HepG2 (cell line): ENCODE results near the gene CD79A. TPM values are rescaled to one million over a fixed set of nuclear protein-coding genes. Genes with fewer than 3 reads are reported as not detected.
A peak's percentile ranks its signal among the peaks of the same experiment; 100 is the strongest.

Source experiments
- ADNP ChIP-seq: sonication (generic); formaldehyde crosslinking; IDR thresholded peaks from 2 replicates; pipeline ENCODE4 v1.4.0; 2020; ENCODE audit warnings: missing genetic modification reagents
- AFF4 ChIP-seq: sonication (generic); formaldehyde crosslinking; IDR thresholded peaks from 2 replicates; pipeline ENCODE4 v1.4.0; 2020; ENCODE audit warnings: missing genetic modification reagents
- AGO1 ChIP-seq: fragments of 200-400 bp; formaldehyde crosslinking; IDR thresholded peaks from 2 replicates; pipeline ENCODE4 v1.6.1; 2017; ENCODE audit warnings: mild to moderate bottlenecking, low read depth, low read length, moderate library complexity; ENCODE audit not compliant: poor library complexity, severe bottlenecking
- BRD4 ChIP-seq: sonication (generic); formaldehyde crosslinking; IDR thresholded peaks from 2 replicates; pipeline ENCODE4 v1.4.0; 2020; ENCODE audit warnings: missing genetic modification reagents
- DBP ChIP-seq: sonication (generic); formaldehyde crosslinking; IDR thresholded peaks from 2 replicates; pipeline ENCODE4 v1.4.0; 2020; ENCODE audit warnings: missing genetic modification reagents; ENCODE audit errors: not compliant biosample characterization
- GLMP ChIP-seq: sonication (generic); formaldehyde crosslinking; IDR thresholded peaks from 2 replicates; pipeline ENCODE4 v1.9.0; 2021; ENCODE audit warnings: missing genetic modification reagents, mild to moderate bottlenecking, borderline replicate concordance
- HIVEP1 ChIP-seq: sonication (generic); formaldehyde crosslinking; IDR thresholded peaks from 2 replicates; pipeline ENCODE4 v1.4.0; 2020; ENCODE audit warnings: mild to moderate bottlenecking, missing genetic modification reagents
- HOXA7 ChIP-seq: sonication (generic); formaldehyde crosslinking; IDR thresholded peaks from 2 replicates; pipeline ENCODE4 v1.8.1; 2022; ENCODE audit warnings: mild to moderate bottlenecking, missing genetic modification reagents, moderate library complexity
- ISX ChIP-seq: sonication (generic); formaldehyde crosslinking; conservative IDR thresholded peaks from 2 replicates; pipeline ENCODE4 v1.5.0; 2020; ENCODE audit warnings: missing genetic modification reagents
- KLF9 ChIP-seq: IDR thresholded peaks from 2 replicates; pipeline ENCODE4 v1.6.1; 2016; ENCODE audit warnings: low read depth
- KMT2B ChIP-seq: IDR thresholded peaks from 2 replicates; pipeline ENCODE4 v1.6.1; 2016; ENCODE audit warnings: missing genetic modification reagents, missing compliant biosample characterization
- MAFK ChIP-seq, 2 experiments: IDR thresholded peaks in 1 of 2; conservative IDR thresholded peaks in 1 of 2; 2 replicates each; pipeline ENCODE4 v1.6.1; 2011; ENCODE audit warnings: improper control_type of control experiment in 2 of 2, low read length in 2 of 2
- MEIS2 ChIP-seq: sonication (generic); formaldehyde crosslinking; IDR thresholded peaks from 2 replicates; pipeline ENCODE4 v1.9.0; 2021; ENCODE audit warnings: mild to moderate bottlenecking, missing genetic modification reagents
- MXD1 ChIP-seq: sonication (generic); formaldehyde crosslinking; IDR thresholded peaks from 2 replicates; pipeline ENCODE4 v1.4.0; 2020; ENCODE audit warnings: mild to moderate bottlenecking, missing genetic modification reagents
- PAXIP1 ChIP-seq: sonication (generic); formaldehyde crosslinking; conservative IDR thresholded peaks from 2 replicates; pipeline ENCODE4 v1.4.0; 2020; ENCODE audit warnings: mild to moderate bottlenecking, missing genetic modification reagents, moderate library complexity
- SOX6 ChIP-seq, 2 experiments: fragments of 450-650 bp in 1 of 2; sonication (generic) in 1 of 2; formaldehyde crosslinking in 1 of 2; IDR thresholded peaks; 2 replicates each; pipeline versions ENCODE4 v1.4.0 to v1.6.1; 2017 to 2020; ENCODE audit warnings: antibody characterized with exemption in 1 of 2, mild to moderate bottlenecking in 1 of 2, missing genetic modification reagents in 1 of 2
- SPEN ChIP-seq: sonication (generic); formaldehyde crosslinking; IDR thresholded peaks from 2 replicates; pipeline ENCODE4 v1.5.1; 2020; ENCODE audit warnings: low read depth, mild to moderate bottlenecking, missing genetic modification reagents
- ZFP82 ChIP-seq: sonication (generic); formaldehyde crosslinking; IDR thresholded peaks from 2 replicates; pipeline ENCODE4 v1.5.1; 2020; ENCODE audit warnings: mild to moderate bottlenecking, missing genetic modification reagents, borderline replicate concordance
- polyA plus RNA-seq, 8 experiments: library from polyadenylated mRNA; depleted of rRNA in 3 of 8; stranded (reverse) in 7 of 8; unstranded in 1 of 8; fragments of >200 nt; fragmentation: Illumina TruSeq in 4 of 8; extraction: Trizol in 4 of 8; gene quantifications; 2 replicates each; pipeline versions ENCODE4 v1.2.1 to v1.2.3, GENCODE V29; 2011 to 2016; ENCODE audit warnings: low read depth in 4 of 8, missing spikeins in 1 of 8, mixed read lengths in 1 of 8; ENCODE audit not compliant: insufficient read depth in 1 of 8
- total RNA-seq, 5 experiments: library from RNA; depleted of rRNA; stranded (reverse); fragments of >200 nt; fragmentation: Illumina TruSeq; extraction: Trizol; gene quantifications; 2 replicates each; pipeline ENCODE4 v1.2.3, GENCODE V29; 2016; ENCODE audit warnings: low read depth in 1 of 5

Gene CD79A
- total and polyA plus RNA-seq, 2 of the 13 experiments (the other 11 are each of a cell fraction or from before 2014, with no cell fraction given), result 0.24 to 0.33 TPM

GRCh38 chr19:41883821-41884733, 7.0 kb downstream of the CD79A start (continued):
- TF ChIP-seq PAXIP1 (CRISPR knock-in tag), result peak; percentile 63
- TF ChIP-seq AGO1, result peak; percentile 70
- TF ChIP-seq ZFP82, result no peak
- TF ChIP-seq MAFK (conservative IDR thresholded peaks at IDR 0.05 in 1 of 2, IDR thresholded peaks at IDR 0.05 in 1 of 2; ENCODE audit: low read length in 2 of 2), result no peak
- TF ChIP-seq KLF9 (CRISPR knock-in tag), result no peak
- TF ChIP-seq HIVEP1, result no peak; the same call in 1 of the 2 replicates
- TF ChIP-seq ISX (CRISPR knock-in tag), result no peak
- TF ChIP-seq MEIS2 (CRISPR knock-in tag), result peak; percentile 89
- TF ChIP-seq ADNP (CRISPR knock-in tag), result peak; percentile 94
- TF ChIP-seq SPEN (CRISPR knock-in tag), result peak; percentile 95
- peak; percentile 77; the same call in 1 of the 2 replicates for TF ChIP-seq KMT2B (CRISPR knock-in tag)
- TF ChIP-seq HOXA7, result no peak
- TF ChIP-seq MXD1 (CRISPR knock-in tag), result peak; percentile 48; the same call in 1 of the 2 replicates
- no peak for TF ChIP-seq GLMP (CRISPR knock-in tag)
- no peak for TF ChIP-seq AFF4 (CRISPR knock-in tag)
- 0 out of 2 replicates have a peak, but pooled peaks have one; percentile 32 for TF ChIP-seq BRD4
- TF ChIP-seq SOX6 (IDR thresholded peaks at IDR 0.05), result no peak
- peak; percentile 65 for TF ChIP-seq SOX6 (CRISPR knock-in tag; IDR thresholded peaks at IDR 0.05)
- TF ChIP-seq DBP (CRISPR knock-in tag), result no peak
